HG02943 (cell line): ENCODE results near the gene HOXD4.

Source experiments
- ATAC-seq: cut with Tn5 transposase; IDR thresholded peaks from one replicate; pipeline ENCODE4 v1.9.1; 2021; ENCODE audit warnings: mild to moderate bottlenecking, low read depth, moderate library complexity; ENCODE audit not compliant: unreplicated experiment

Gene HOXD4

GRCh38 chr2:176124947-176125771, 26.2 kb upstream of the HOXD4 start:
- no peak for ATAC-seq

- no peak for ATAC-seq
Measured at GRCh38 chr2:176125772-176126054, 25.6 kb upstream of the HOXD4 start.

- no peak for ATAC-seq
Measured at GRCh38 chr2:176126929-176127773, 24.2 kb upstream of the HOXD4 start.

- no peak for ATAC-seq
Measured at GRCh38 chr2:176127774-176128072, 23.6 kb upstream of the HOXD4 start.

- no peak for ATAC-seq
Measured at GRCh38 chr2:176128172-176128981, 23.0 kb upstream of the HOXD4 start.

GRCh38 chr2:176128982-176129796, 22.2 kb upstream of the HOXD4 start, which contains the start of gene HOXD8:
HOXD8 (plus strand) TSS chr2:176129705; CDS start chr2:176130367, 662 bp downstream.
- ATAC-seq: no peak

- no peak for ATAC-seq
Measured at GRCh38 chr2:176129813-176130146, 21.6 kb upstream of the HOXD4 start.

- ATAC-seq: no peak
Measured at GRCh38 chr2:176130147-176130956, 21.0 kb upstream of the HOXD4 start.

GRCh38 chr2:176130957-176131847, 20.1 kb upstream of the HOXD4 start:
- ATAC-seq: no peak

- ATAC-seq: no peak
Measured at GRCh38 chr2:176131848-176132158, 19.5 kb upstream of the HOXD4 start.

- ATAC-seq: no peak
Measured at GRCh38 chr2:176132205-176133171, 18.9 kb upstream of the HOXD4 start.

GRCh38 chr2:176133389-176133788, 18.0 kb upstream of the HOXD4 start:
- no peak for ATAC-seq

- no peak for ATAC-seq
Measured at GRCh38 chr2:176134035-176134434, 17.3 kb upstream of the HOXD4 start.

GRCh38 chr2:176135035-176135440, 16.3 kb upstream of the HOXD4 start:
- ATAC-seq: no peak

- ATAC-seq: no peak
Measured at GRCh38 chr2:176136374-176137251, 14.7 kb upstream of the HOXD4 start.

GRCh38 chr2:176137252-176137580, 14.1 kb upstream of the HOXD4 start:
- ATAC-seq: no peak

GRCh38 chr2:176137906-176138305, 13.4 kb upstream of the HOXD4 start:
- no peak for ATAC-seq
